C4-2B (cell line): ENCODE results near the gene TADA1.

ENCODE experiments used
- H3K27ac ChIP-seq: fragments of 450-650 bp; 2 replicates; pipeline ENCODE4 v1.5.1; 2017
- CTCF ChIP-seq: fragments of 450-650 bp; conservative IDR thresholded peaks from 2 replicates; pipeline ENCODE4 v1.5.1; 2017; ENCODE audit warnings: mild to moderate bottlenecking
- ZFX ChIP-seq: fragments of 450-650 bp; IDR thresholded peaks from 2 replicates; pipeline ENCODE4 v1.6.1; 2017

The TADA1 gene

GRCh38 chr1:166915042-166915441 is 39.0 kb upstream of the TADA1 start:
- no peak overlapping the region for H3K27ac ChIP-seq
- TF ChIP-seq CTCF (no peak), ZFX (no peak)

GRCh38 chr1:166914111-166914510 is 38.0 kb upstream of the TADA1 start:
- H3K27ac ChIP-seq, result no peak overlapping the region
- TF ChIP-seq CTCF (no peak), ZFX (no peak)

- no peak for TF ChIP-seq ZFX
- TF ChIP-seq CTCF, result no peak
- no peak overlapping the region for H3K27ac ChIP-seq
Measured at GRCh38 chr1:166911624-166912023, 35.6 kb upstream of the TADA1 start.

GRCh38 chr1:166910396-166910994 is 34.4 kb upstream of the TADA1 start:
- TF ChIP-seq CTCF (peak; percentile 90), ZFX (no peak)

GRCh38 chr1:166908942-166909341 is 32.9 kb upstream of the TADA1 start:
- TF ChIP-seq CTCF (no peak), ZFX (no peak)

More at GRCh38 chr1:166910396-166910994, 34.4 kb upstream of the TADA1 start:
- H3K27ac ChIP-seq, result no peak overlapping the region

GRCh38 chr1:166907763-166908162 is 31.7 kb upstream of the TADA1 start:
- no peak for TF ChIP-seq CTCF
- TF ChIP-seq ZFX, result no peak
- no peak overlapping the region for H3K27ac ChIP-seq

More at GRCh38 chr1:166908942-166909341, 32.9 kb upstream of the TADA1 start:
- no peak overlapping the region for H3K27ac ChIP-seq

- H3K27ac ChIP-seq, result no peak overlapping the region
- no peak for TF ChIP-seq ZFX
- no peak for TF ChIP-seq CTCF
Measured at GRCh38 chr1:166907051-166907450, 31.0 kb upstream of the TADA1 start.
